A673 (cell line): ENCODE data around the gene ADCY3. TPM values are rescaled to one million over a fixed set of nuclear protein-coding genes. Genes with fewer than 3 reads are reported as not detected.

Experiments
- BruUV-seq: library from RNA; stranded (reverse); fragments of 400-500 nt; replicated peaks from 2 replicates; lab custom pipeline; 2021; lab: Mats Ljungman, UMichigan
- CTCF ChIA-PET: fragments of 300-600 bp; sonication (Branson Sonifier 250); formaldehyde crosslinking; loops from one replicate; lab custom pipeline; 2022; ENCODE audit warnings: antibody characterized with exemption; lab: Charles Lee
- POLR2A ChIA-PET: fragments of 300-600 bp; sonication (Branson Sonifier 250); formaldehyde crosslinking; loops from one replicate; lab custom pipeline; 2022; ENCODE audit warnings: antibody characterized with exemption; ENCODE audit not compliant: low non-redundant PET; lab: Charles Lee
- DNase-seq: peaks from one replicate; pipeline ENCODE4 v3.0.0-alpha.2; 2015; ENCODE audit warnings: low spot score
- H3K27ac ChIP-seq: fragments of 200-600 bp; sonication (generic); 2 replicates; pipeline ENCODE4 v1.5.1; 2016; ENCODE audit warnings: mixed run types, low read depth, mild to moderate bottlenecking, mixed read lengths, antibody characterized with exemption, low read length; ENCODE audit not compliant: poor library complexity, severe bottlenecking
- H3K27me3 ChIP-seq: fragments of 200-600 bp; sonication (generic); replicated peaks from 2 replicates; pipeline ENCODE4 v1.6.1; 2017; ENCODE audit warnings: mixed run types, low read depth, mild to moderate bottlenecking, mixed read lengths, antibody characterized with exemption, low read length; ENCODE audit not compliant: insufficient read depth, poor library complexity
- H3K36me3 ChIP-seq: fragments of 200-600 bp; sonication (generic); 2 replicates; pipeline ENCODE4 v1.6.1; 2016; ENCODE audit warnings: mixed run types, mild to moderate bottlenecking, mixed read lengths, antibody characterized with exemption, low read length; ENCODE audit not compliant: insufficient read depth, poor library complexity, severe bottlenecking
- H3K4me1 ChIP-seq: fragments of 200-600 bp; sonication (generic); 2 replicates; pipeline ENCODE4 v1.6.1; 2017; ENCODE audit warnings: mixed run types, mild to moderate bottlenecking, mixed read lengths, antibody characterized with exemption, low read length; ENCODE audit not compliant: insufficient read depth, poor library complexity, severe bottlenecking
- H3K4me3 ChIP-seq: fragments of 200-600 bp; sonication (generic); 2 replicates; pipeline ENCODE4 v1.5.1; 2016; ENCODE audit warnings: low read depth, mixed run types, mild to moderate bottlenecking, mixed read lengths, low read length; ENCODE audit not compliant: poor library complexity, severe bottlenecking
- H3K9me3 ChIP-seq: fragments of 200-600 bp; sonication (generic); 2 replicates; pipeline ENCODE4 v1.6.1; 2016; ENCODE audit warnings: mixed run types, low read depth, mild to moderate bottlenecking, mixed read lengths, antibody characterized with exemption, low read length; ENCODE audit not compliant: poor library complexity, severe bottlenecking
- EZH2 ChIP-seq: fragments of 200-600 bp; sonication (generic); IDR thresholded peaks from 2 replicates; pipeline ENCODE4 v1.6.1; 2017; ENCODE audit warnings: borderline replicate concordance, low read depth, mild to moderate bottlenecking, mixed read lengths, antibody characterized with exemption, low read length; ENCODE audit not compliant: poor library complexity, severe bottlenecking
- intact Hi-C: fragments of 100-400 bp; cut with micrococcal nuclease; formaldehyde crosslinking; loops from one replicate; pipeline ENCODE4 v1.10.0; 2022; ENCODE audit not compliant: unreplicated experiment
- total RNA-seq: library from RNA; stranded (reverse); gene quantifications from 2 replicates; pipeline ENCODE4 v1.2.3, GENCODE V29; 2021
- TF ChIP-seq, protein P1 (sequence below): fragments of 300-800, 200-600 bp; sonication (generic); conservative IDR thresholded peaks from 2 replicates; pipeline ENCODE4 v1.5.1; 2017; ENCODE audit warnings: low read depth, mild to moderate bottlenecking, antibody characterized with exemption, low read length, moderate library complexity, mixed read lengths

ADCY3 gene
- total RNA-seq, 1 experiment from 2014 or later, result 42.2 TPM

DNA sequence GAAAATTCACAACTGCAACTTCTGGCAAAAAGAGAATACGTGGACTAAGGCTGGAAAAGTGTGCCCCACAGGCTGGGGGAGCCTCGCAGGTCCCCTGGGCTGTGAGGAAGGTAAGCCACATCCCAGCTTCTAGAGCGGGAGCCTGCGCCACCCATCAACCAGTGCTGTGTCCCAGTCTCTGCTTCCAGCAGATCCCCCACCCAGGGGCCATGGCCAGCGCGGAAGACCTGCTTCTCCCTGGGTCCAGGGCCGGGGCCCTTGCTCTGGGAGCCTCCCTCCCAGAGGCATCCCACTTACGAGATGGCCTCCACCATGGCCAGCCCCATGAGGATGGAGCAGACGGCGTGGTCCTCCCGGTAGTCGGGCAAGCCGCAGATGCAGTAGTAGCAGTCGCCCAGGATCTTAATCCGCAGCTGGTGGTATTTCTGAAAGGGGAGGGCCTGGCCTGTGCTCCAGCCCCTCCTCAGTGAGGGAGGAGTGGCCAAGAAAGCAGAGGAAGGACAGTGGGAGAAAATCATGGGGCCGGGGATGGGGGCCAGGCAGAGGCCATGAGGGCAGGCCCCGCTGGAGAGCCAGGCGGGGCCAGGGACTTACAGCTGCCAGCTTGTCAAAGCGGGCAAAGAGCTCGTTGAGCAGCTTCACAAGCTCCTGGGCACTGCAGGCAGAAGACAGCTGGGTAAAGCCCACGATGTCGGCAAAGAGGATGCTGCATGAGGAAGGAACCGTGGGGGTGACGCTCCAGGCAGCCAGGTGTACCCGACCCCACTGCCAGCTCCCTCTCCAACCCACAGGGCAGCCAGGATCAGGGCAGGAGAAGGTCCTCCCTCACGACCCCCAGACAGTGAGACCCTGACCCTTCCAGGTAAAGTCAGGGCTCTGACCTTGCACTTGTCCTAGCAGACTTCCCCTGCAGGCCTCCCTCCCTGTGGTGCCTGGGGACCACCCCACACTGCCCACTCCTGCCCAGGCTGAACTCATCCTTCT lies 78.8 kb downstream of the ADCY3 start:
- Histone ChIP-seq H3K36me3 (no peaks in the 10 kb centered on the region), H3K9me3 (no peaks in the 10 kb centered on the region), H3K27me3 (no peaks in the 10 kb centered on the region), H3K27ac (no peak overlapping the region), H3K4me3 (no peak overlapping the region), H3K4me1 (no peaks in the 10 kb centered on the region)
- intact Hi-C loops, result no loop called here
- TF ChIP-seq, protein P1, sequence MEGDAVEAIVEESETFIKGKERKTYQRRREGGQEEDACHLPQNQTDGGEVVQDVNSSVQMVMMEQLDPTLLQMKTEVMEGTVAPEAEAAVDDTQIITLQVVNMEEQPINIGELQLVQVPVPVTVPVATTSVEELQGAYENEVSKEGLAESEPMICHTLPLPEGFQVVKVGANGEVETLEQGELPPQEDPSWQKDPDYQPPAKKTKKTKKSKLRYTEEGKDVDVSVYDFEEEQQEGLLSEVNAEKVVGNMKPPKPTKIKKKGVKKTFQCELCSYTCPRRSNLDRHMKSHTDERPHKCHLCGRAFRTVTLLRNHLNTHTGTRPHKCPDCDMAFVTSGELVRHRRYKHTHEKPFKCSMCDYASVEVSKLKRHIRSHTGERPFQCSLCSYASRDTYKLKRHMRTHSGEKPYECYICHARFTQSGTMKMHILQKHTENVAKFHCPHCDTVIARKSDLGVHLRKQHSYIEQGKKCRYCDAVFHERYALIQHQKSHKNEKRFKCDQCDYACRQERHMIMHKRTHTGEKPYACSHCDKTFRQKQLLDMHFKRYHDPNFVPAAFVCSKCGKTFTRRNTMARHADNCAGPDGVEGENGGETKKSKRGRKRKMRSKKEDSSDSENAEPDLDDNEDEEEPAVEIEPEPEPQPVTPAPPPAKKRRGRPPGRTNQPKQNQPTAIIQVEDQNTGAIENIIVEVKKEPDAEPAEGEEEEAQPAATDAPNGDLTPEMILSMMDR, result no peak
- TF ChIP-seq EZH2, result no peak
- ChIA-PET CTCF (no interaction called here), POLR2A (no interaction called here)
- DNase-seq, result no peak
- BruUV-seq, result no TSS peak

DNA sequence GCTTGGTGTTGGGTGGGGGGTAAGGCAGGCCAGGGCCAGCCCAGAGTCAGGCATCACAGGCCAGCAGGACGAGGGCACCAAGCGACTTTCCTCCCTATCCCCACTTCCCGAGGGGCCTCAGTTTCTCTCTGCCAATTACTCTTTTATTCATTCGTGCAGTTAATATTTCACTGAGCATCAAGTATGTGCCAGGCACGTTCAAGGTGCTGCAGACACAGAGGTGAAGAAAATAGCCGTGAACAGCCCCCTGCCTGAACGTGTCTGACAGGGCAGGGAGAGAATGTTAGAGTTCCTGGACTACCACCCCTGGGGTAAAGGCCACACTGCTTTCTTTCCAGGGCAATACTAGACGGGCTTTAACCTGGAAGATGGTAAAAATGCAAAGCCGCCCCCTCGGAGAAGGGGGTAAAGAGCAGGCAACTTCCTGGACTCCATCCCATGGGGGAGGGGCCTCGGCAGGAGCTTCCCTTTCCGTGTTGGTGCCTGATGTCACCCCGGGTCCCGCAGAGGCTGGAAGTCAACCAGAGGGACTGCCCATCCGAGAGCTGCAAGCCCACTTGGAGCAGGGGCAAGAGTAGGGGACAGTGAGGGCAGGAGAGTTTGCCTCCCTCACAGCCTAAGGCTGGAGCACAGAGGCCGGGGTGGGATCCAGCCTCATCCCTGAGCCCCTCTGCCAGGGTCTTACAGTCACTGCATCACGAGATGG lies 79.7 kb downstream of the ADCY3 start:
- Histone ChIP-seq H3K4me3 (no peak overlapping the region), H3K36me3 (no peaks in the 10 kb centered on the region), H3K27me3 (no peaks in the 10 kb centered on the region), H3K27ac (no peak overlapping the region), H3K4me1 (no peaks in the 10 kb centered on the region), H3K9me3 (no peaks in the 10 kb centered on the region)
- ChIA-PET CTCF (interaction anchor here (0.6 kb wide), 1 partner anchor 289 kb away, joined by 4 read pairs; no protein-coding TSS in a partner anchor), POLR2A (no interaction called here)
- BruUV-seq, result no TSS peak
- TF ChIP-seq, protein P1, result no peak
- TF ChIP-seq EZH2, result no peak
- no peak for DNase-seq
- intact Hi-C loops, result no loop called here

DNA sequence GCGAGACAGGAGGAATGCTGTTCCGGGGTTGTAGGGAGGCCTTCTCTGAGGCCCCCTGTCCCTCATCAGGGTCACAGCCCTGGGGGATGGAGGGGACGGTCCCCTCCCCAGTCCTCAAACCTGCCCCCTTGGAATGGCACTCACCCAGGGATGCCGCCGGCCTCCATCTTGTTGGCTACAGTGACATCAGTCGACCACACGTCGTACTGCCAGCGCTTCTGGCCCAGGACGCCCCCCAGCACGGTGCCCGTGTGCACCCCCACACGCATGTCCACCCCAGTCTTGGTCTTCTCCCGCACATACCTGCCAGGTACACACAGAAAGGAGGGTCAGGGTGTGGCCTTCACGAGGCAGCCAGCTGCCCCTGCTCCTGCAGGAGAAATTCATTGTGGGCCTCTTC lies 80.3 kb downstream of the ADCY3 start:
- CTCF ChIA-PET, result no interaction called here

More for the DNA sequence above, 80.3 kb downstream of the ADCY3 start:
- Histone ChIP-seq H3K9me3 (no peaks in the 10 kb centered on the region), H3K4me1 (no peaks in the 10 kb centered on the region), H3K36me3 (no peaks in the 10 kb centered on the region), H3K27ac (no peak overlapping the region), H3K4me3 (no peak overlapping the region), H3K27me3 (no peaks in the 10 kb centered on the region)
- TF ChIP-seq, protein P1, result no peak
- TF ChIP-seq EZH2, result no peak
- no peak for DNase-seq
- POLR2A ChIA-PET, result no interaction called here
- intact Hi-C loops, result loop anchor here (10.0 kb wide), 1 partner anchor 295 kb away; no protein-coding TSS in a partner anchor
- BruUV-seq, result no TSS peak
